ENCODE data around the gene ULBP2. TPM values are rescaled to one million over a fixed set of nuclear protein-coding genes. Genes with fewer than 3 reads are reported as not detected.

ULBP2 gene
- total and polyA plus RNA-seq, 2 of the 8 experiments (the other 6 are each of a cell fraction or from before 2014, with no cell fraction given) = 0.05 TPM; not detected in 1

- TF ChIP-seq CHD7 (IDR thresholded peaks at IDR 0.05; ENCODE audit: insufficient replicate concordance, low read length) (no peak), JUN (IDR thresholded peaks at IDR 0.05; ENCODE audit: low read depth, low read length) (peak; percentile 51; the same call in 1 of the 2 replicates), EZH2 (IDR thresholded peaks at IDR 0.05; ENCODE audit: low read depth, low read length, severe bottlenecking) (no peak), SAP30 (IDR thresholded peaks at IDR 0.05; ENCODE audit: insufficient read depth, insufficient replicate concordance, low read length) (no peak), ASH2L (IDR thresholded peaks at IDR 0.05; ENCODE audit: low read length) (no peak), CTCF (IDR thresholded peaks at IDR 0.05; ENCODE audit: control extremely low read depth in 1 of 3, insufficient read depth in 1 of 3, low read depth in 1 of 3, low read length in 3 of 3) (peak in 2 of 3 experiments; percentile 63 to 66; a peak in 3 of 4 replicates)
Measured at GRCh38 chr6:149934249-149935156, 7.3 kb upstream of the ULBP2 start (continued).

Data from H1 (cell line).